ENCODE measurements around the gene TACC3.

TACC3 gene

DNA sequence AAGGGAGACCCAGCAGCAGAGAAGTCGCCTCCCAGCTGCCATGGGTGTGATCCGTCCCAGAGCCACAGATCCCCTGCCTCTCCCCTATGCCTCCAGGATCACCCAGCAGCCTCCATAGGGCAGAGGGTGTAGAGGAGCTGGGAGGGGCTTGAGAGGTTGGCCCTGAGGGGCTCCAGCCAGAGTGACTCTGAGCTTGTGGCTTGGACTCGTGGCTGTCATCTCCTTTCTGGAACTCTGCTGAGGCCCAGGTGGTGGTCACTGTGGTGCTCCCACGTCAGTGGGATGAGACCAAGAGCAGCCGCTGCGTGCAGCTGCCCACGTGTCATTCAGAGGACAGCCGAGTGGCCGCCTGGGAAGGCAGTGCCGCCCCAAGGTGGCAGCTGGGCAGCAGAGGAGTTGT is 4.2 kb downstream of the TACC3 start:
- DNase-seq = no peak

DNA sequence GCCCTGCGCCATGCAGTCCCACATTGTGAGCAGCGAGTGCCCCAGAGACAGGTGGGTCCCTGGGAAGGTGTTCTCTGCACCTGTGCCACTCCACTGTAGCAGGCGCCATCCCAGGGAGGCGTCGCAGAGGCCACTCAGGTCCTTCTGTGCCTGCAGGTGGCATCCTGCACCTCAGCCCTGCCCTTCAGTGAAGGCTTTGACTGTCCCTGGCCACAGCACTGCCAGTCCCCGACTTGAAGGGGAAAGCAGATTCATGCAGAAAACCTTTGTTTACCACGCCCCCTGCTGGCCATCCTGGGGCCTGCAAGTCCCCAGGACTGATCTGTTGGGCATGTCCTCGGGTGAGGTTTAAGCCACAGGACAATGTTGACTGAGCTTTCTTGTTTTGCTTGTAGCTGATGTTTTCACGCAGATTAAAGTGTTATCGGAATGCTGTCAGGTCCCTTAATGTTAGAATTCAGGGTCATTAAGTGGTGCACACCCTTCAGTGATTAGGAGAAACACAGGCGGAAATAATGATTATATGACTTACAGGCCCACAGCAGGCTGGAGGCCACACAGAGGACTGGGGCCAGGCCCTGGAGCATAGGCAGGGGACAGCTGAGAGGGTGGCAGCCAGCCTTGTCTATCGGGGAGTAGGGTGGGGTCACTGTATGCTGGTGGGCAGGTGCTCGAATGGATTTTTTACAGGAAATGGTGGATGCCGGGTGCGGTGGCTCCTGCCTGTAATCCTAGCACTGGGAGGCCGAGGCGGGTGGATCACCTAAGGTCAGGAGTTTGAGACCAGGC is 5.0 kb downstream of the TACC3 start:
- peak; percentile 90 for DNase-seq

DNA sequence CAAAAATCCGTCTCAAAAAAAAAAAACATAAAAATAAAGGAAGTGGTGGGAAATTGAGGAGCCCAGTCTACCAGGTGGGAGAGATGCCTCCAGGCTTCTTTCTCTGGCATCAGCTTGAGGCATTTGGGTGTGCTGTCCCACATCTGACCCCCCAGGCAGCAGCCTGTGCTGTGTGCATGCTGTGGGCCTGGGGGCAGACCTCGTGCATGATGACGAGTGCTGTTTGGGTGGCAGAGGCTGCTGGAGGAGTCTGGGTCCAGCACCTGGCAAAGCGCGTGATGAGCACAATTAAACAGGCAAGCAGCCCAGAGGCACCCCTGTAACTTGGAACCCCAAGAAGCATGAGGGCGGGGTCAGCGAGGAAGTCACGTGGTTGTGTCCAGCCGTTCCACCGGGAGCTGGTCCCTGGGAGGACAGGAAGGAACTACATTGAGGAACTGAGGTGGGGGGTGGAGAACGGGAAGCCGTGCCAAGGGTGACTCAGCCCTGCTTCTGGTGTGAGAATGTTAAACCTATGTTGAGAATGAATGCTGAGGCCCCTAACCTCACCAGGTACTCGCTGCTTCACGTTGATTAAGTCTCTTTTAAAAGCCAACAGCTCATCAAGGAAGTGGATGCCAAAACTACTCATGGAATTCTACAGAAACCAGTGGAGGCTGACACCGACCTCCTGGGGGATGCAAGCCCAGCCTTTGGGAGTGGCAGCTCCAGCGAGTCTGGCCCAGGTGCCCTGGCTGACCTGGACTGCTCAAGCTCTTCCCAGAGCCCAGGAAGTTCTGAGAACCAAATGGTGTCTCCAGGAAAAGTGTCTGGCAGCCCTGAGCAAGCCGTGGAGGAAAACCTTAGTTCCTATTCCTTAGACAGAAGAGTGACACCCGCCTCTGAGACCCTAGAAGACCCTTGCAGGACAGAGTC is 6.1 kb downstream of the TACC3 start:
- no peak for DNase-seq

DNA sequence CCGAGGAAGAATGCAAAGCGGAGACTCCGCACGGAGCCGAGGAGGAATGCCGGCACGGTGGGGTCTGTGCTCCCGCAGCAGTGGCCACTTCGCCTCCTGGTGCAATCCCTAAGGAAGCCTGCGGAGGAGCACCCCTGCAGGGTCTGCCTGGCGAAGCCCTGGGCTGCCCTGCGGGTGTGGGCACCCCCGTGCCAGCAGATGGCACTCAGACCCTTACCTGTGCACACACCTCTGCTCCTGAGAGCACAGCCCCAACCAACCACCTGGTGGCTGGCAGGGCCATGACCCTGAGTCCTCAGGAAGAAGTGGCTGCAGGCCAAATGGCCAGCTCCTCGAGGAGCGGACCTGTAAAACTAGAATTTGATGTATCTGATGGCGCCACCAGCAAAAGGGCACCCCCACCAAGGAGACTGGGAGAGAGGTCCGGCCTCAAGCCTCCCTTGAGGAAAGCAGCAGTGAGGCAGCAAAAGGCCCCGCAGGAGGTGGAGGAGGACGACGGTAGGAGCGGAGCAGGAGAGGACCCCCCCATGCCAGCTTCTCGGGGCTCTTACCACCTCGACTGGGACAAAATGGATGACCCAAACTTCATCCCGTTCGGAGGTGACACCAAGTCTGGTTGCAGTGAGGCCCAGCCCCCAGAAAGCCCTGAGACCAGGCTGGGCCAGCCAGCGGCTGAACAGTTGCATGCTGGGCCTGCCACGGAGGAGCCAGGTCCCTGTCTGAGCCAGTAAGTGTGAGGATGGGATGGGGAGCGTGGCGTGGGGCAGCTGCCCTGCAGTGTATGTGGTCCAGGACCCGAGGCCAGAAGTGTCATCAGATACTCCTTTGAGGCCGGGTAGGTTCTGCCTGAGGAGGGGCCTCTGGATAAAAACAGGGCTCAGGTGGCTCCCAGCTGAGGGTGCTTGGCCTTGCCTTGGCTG is 7.0 kb downstream of the TACC3 start:
- no peak for DNase-seq

DNA sequence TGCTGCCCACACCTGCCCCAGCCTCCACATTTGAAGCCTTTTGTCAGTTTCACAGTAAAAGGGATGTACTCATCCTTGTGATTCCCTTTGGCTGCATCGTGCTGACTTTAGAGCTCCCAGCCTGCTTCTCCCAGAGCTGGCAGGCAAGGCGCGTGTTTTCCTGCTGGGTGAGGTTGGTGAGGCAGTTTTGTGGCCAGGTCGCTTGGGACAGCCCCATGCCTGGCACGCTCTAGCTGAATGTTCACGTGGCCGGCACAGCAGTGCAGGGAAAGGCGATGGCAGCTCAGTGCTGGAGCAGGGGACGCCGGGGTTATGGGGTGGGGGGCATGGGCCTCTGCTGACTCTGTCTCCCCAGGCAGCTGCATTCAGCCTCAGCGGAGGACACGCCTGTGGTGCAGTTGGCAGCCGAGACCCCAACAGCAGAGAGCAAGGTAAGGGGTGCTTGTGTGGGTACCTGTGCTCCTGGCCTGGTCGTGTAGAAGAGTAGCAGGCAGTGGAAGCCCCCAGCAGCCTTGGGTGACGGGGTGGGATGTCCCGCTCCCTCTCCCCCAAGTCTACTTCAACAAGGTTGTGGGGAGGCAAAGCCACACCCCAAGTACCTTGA is 9.3 kb downstream of the TACC3 start:
- DNase-seq = no peak

DNA sequence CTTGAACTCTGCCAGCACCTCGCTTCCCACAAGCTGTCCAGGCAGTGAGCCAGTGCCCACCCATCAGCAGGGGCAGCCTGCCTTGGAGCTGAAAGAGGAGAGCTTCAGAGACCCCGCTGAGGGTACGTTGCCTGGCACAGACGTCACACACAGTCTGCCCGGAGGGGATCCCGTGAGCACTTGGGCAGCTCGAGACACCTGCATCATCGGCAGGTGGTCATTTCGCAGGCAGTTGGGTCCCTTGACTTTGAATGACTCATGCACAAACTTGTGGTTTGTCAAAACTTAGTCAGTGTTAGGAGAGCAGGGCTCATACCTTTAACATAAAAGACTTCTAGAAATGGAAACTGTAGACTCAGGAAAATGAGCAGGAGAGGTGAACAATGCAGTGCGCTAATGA is 9.9 kb downstream of the TACC3 start:
- DNase-seq = peak; percentile 41

DNA sequence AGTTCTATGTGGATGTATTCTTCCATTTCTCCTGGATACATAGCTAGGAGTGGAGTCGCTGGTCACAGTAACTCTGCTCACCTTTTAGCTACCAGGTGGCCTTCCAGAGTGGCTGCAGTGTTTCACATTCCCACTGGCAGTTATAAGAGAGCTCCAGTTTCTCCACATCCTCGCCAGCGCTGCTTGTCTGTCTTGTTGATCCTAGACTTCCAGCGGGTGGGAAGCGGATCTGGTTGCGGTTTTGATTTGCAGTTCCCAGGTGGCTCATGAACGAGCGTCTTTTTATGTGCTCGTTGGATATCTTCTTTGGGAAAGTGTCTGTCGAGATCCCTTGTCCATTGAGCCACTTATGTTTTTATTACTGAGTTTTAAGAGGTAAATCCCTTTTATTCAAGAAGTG is 11.6 kb downstream of the TACC3 start:
- no peak for DNase-seq

DNA sequence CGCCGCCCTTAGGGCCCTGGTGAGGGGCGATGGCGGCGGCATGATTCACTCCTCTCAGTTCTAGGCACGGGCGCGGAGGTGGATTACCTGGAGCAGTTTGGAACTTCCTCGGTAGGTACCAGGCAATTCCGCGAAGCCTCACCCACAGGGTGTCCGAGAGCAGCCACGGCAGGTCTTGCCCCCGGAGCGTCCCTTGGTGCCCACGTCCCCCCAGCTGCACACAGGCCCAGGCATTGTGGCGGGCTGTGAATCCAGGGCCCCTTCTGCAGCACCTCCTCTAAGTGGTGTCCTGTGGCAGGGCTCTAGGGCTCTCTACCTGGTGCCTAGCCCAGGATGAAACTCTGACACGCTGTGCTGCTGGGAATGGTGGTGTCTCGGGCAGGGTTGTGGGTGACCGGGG is 13.9 kb downstream of the TACC3 start:
- DNase-seq = no peak

DNA sequence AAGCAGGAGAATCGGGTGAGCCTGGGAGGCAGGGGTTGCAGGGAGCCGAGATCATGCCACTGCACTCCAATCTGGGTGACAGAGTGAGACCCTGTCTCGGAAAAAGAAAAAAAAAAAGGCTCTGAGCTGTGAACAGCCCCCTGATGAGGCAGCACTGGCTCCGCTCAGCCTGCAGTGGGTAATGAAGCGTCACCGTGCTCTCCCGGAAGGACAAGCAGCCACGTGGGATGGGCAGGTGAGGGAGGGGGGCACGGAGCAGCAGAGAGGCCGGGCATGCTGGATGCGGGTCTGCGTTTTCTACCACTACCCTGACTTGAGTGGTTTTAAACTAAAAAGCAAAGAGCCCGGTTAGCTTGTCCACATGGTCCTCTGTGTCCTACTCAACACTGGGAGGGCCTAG is 15.5 kb downstream of the TACC3 start:
- no peak for DNase-seq

DNA sequence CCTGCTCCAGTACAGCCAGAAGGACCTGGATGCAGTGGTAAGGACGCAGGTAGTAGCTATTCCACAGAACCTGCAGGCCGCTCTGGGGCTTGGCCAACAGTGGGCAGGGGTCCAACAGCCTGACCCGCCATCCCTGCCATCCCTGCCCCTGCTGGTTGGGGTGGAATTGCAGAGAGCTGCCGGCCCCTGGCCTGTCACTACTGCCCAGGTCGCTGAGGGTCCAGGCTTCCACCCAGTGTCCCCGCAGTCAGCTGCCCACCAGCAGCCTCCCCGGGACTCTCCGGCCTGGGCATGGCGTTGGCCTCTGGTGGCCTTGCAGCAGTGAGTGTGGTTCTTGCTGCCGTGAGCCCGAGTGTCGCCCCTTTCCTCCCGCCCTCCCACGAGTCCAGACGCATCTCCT is 16.3 kb downstream of the TACC3 start:
- no peak for DNase-seq

DNA sequence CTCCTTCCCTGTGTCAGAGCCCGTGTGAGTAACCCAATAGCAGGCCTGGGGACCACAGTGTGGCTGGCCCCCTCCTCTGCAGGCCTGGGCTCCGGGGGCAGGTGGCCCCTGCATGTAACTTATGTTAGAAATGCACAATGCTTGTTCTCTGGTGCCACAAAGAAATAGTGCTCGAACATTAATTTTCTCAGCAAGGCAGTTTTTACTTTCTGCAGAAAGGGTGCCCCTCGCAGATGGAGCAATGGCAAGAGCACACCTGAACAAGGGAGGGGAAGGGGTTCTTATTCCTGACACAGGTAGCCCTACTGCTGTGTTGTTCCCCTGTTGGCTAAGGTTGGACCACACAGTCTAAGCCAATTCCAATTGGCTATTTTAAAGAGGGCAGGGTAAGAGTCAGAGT is 17.1 kb downstream of the TACC3 start:
- no peak for DNase-seq

DNA sequence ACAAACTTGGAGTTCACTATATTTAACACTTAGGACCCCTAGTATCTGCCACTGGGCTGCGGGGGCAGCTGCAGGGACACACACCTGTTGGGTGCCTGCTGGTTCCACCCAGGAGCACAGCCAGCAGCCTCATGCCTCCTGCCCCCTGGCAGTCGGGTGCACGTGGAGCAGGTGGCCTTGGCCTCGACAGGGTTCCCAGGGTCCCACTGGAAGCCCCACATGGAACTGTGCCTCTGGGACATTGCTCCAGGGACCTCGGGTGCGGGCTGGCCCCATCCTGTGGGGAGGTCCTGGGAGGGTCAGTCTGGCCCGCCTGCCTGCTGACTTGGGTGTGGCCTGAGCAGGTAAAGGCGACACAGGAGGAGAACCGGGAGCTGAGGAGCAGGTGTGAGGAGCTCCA is 18.0 kb downstream of the TACC3 start:
- DNase-seq = no peak

DNA sequence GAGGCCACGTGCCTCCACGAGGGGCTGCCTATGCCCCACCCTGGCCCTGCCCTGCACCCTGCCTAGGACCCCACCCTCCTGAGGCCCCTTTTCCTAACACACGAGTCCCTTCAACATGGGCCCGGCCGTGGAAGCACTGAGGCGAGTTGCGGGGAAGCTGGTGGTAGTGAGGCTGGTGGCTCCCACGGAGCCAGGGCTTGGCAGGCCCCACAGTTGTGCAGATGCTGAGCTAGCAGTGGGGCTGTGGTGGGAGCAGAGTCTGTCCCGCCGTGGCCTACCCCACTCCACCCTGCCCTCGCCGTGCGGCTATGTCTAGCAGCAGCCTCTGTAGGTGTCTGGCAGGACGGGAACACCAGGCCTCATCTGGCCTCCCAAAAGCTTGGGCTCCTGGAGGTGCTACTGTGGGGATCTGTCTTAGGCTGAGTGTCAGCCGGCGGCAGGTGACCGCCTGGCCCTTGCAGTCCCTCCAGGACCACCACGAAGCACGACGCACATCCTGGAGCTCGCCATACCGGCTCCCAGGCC is 18.8 kb downstream of the TACC3 start:
- no peak for DNase-seq

DNA sequence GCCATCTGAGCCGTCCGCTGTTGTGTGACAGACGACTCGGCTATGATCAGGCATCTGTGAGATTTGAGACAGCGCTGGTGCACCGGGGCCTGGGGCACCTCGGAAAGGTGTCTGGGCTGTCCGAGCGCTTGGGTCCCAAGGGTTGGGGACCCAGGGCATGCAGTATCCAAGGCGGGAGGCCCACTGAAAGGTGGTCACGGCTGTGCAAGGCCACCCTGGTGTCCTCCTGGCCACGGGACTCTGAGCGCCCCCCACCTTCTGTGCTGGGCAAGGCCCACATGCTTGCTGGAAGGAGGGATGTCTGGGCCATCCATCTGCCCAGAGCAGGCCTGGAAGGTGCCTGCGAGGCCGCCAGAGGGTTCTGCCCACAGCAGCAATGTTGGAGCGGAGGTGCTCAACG is 19.9 kb downstream of the TACC3 start:
- DNase-seq = no peak

DNA sequence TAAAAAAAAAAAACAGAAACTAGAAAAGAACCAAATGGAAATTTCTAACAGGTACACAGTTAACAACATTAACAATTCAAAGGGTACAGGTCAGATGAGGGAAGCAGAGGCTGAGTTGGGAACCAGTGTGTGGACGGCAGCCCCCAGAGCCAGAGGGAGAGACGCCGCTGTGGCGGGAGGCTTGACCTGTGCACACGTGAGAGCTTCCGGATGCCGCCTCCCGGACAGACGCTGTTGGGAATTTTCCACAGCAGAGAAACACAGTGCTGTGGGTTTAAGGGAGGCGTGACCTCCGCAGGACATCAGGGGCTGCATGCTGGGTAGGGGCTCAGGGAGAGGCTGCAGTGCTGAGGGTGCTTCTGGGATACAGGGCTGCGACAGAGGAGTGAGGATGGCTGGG is 22.2 kb downstream of the TACC3 start:
- no peak for DNase-seq

DNA sequence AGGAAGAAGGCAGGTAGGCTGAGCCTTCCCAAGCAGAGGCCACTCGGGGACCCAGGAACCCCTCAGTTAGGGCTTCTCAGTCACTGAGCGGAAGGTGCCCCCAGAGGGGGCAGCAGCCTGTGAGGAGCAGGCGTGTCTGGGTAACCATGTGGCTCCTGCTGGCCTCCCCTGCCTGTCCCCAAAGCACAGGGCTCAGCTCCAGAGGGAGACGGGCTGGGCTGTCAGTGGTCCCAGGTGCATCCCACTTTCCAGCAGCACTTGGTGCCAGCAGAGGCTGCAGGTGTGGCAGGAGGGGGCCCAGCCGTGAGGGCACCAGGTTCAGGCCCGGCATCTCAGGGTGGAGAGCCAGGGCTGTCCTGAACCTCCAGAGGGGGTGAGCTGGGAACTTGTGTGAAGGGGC is 22.7 kb downstream of the TACC3 start:
- DNase-seq = no peak

DNA sequence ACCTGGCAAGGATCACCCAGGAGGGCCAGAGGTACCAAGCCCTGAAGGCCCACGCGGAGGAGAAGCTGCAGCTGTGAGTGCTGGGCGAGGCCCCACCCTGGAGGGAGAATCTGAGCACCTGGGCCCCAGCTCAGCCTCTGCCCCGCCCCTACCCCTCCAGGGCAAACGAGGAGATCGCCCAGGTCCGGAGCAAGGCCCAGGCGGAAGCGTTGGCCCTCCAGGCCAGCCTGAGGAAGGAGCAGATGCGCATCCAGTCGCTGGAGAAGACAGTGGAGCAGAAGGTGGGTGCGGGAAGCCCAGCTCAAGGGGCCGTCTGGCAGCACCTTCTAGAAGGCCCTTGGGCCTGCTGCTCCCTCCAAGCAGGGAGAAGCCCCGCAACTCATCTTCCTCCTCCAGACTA is 23.2 kb downstream of the TACC3 start:
- no peak for DNase-seq

DNA sequence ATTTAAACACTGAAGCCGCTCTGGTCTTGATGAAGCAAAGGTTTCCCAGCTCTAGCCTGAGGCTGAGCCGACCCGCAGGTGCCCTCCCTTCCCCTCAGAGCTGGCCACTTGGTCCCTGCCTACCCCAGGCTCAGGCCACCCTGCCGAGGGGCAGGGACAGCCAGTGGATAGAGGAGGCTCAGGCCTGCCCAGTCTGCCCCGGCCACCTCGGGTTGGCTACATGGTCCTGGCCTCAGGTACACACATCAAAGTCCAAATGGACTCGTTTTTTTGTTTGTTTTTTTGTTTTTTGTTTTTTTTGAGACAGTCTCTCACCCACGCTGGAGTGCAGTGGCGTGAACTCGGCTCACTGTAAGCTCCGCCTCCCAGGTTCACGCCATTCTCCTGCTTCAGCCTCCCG is 23.8 kb downstream of the TACC3 start:
- DNase-seq = no peak

DNA sequence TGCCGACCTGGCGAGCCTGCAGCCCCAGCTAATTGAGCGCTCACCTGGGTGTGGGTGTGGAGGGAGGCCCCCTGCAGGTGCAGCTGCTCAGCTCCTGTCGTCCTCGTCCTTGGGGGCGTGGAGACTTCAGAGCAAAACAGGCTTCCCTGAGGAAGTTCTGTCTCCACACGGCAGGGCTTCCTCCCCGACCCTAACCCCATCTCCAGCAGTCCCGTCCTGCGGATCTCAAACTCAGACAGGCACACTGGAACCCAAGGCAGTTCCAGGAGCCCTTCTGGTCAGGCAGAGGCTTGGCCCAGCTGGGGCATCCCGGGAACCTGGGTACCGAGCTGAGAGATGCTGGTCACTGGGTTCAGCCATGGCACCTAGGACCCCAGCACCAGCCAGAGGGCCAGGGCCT is 24.4 kb downstream of the TACC3 start:
- no peak for DNase-seq

DNA sequence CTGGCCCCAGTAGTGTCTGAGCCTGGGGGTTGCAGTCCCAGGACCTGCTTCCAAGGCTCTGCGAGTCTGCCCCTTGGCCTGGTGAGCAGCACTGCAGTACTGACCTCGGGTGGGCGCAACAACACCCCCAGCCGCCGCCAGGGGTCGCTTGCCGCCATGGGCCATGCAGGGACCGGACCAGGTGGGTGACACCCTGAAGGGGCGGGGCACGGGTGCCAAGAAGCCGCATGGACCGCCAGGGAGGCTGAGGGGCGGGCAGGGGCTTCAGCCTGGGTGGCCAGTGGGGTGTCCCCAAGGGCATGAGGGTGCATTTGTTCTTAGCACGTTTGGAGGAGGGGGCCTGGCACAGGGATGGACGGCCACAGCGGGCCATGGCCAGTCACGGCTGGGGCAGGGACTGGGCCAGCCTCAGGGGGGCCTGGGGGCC is 25.0 kb downstream of the TACC3 start:
- peak; percentile 89 for DNase-seq

DNA sequence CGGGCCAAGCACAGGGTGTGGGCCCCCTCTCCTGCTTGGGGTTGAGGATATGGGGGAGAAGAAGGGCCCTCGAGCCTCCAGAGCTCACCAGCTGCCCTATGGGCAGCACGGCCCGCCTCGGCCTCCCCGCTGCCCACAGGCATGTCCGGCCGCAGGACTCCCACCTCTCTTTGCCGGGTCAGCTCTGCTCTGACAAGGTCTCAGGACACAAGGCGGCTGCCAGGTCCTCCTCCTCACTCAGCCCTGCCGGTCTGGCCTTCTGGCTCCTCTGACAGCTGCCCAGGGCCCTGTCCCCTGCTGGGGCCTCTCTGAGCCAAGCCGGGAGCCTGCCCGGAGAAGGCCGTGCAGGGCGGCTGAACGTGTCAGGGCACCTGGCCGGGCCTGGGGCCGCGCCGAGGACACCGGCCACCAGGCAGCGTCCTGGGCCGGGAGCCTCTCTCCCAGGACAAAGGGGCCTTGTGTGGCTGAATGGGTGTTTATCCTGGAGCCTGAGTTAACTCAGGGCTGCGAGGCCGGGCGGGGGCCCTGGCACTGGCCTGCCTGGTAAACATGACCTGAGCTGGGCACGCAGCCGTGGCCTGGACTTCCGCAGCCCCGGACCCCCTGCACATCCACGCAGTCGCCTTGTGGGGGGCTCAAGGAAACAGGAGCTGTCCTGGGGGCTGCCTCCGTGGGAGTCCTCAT is 25.7 kb downstream of the TACC3 start:
- no peak for DNase-seq

DNA sequence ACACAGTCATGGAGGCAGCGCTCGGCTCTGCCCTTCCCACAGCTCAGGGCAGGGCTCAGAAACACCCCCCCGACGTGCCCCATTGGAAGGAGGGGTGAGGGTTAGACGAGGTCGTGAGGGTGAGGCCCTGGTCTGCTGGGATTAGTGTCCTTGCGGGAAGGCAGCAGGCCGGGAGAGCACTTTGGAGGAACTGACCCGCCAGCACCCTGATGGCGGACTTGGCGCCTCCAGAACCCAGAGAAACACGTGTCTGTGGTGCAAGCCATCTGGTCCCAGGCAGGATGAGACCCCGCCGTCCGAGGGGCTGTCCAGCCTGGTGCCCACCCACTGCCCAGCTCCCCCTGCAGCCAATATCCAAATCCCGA is 26.3 kb downstream of the TACC3 start:
- DNase-seq = no peak
